Astrocyte of the spinal cord (primary cell): ENCODE data around the gene MAGI1.

Experiments
- DNase-seq: peaks from one replicate; pipeline ENCODE4 v3.0.0; 2011; ENCODE audit warnings: low read depth, low spot score
- H3K4me3 ChIP-seq: 2 replicates; pipeline ENCODE4 v1.5.1; 2011; ENCODE audit warnings: low read depth, mild to moderate bottlenecking, low read length, moderate library complexity
- CTCF ChIP-seq: IDR thresholded peaks from 2 replicates; pipeline ENCODE4 v1.5.1; 2012; ENCODE audit warnings: low read depth, mild to moderate bottlenecking, low read length, inconsistent platforms
- in situ Hi-C: cut with HindIII; loops from 2 replicates; pipeline ENCODE4 v1.10.0; 2017; ENCODE audit warnings: low sequenced_read_pairs

Gene MAGI1

GRCh38 chr3:65884071-65884470, 154.6 kb downstream of the MAGI1 start:
- H3K4me3 ChIP-seq = no peak overlapping the region
- no peak for TF ChIP-seq CTCF
- in situ Hi-C loops = no loop called here

GRCh38 chr3:65883613-65884012, 155.1 kb downstream of the MAGI1 start:
- no peak overlapping the region for H3K4me3 ChIP-seq
- DNase-seq = no peak
- in situ Hi-C loops = no loop called here
- TF ChIP-seq CTCF = no peak

More at GRCh38 chr3:65884071-65884470, 154.6 kb downstream of the MAGI1 start:
- no peak for DNase-seq

- H3K4me3 ChIP-seq = no peak overlapping the region
- no peak for DNase-seq
- no peak for TF ChIP-seq CTCF
- in situ Hi-C loops = no loop called here
These were observed 158.4 kb downstream of the MAGI1 start for GRCh38 chr3:65880350-65880749.

- no peak for DNase-seq
- TF ChIP-seq CTCF = no peak
- in situ Hi-C loops = no loop called here
- H3K4me3 ChIP-seq = no peak overlapping the region
These were observed 159.3 kb downstream of the MAGI1 start for GRCh38 chr3:65879372-65879771.

- H3K4me3 ChIP-seq = no peak overlapping the region
- no peak for TF ChIP-seq CTCF
- in situ Hi-C loops = no loop called here
- no peak for DNase-seq
These were observed 159.9 kb downstream of the MAGI1 start for GRCh38 chr3:65878831-65879230.

- TF ChIP-seq CTCF = no peak
- H3K4me3 ChIP-seq = no peak overlapping the region
- in situ Hi-C loops = no loop called here
- peak; percentile 13 for DNase-seq
These were observed 161.6 kb downstream of the MAGI1 start for GRCh38 chr3:65877160-65877559.

- H3K4me3 ChIP-seq = no peak overlapping the region
- in situ Hi-C loops = no loop called here
- no peak for DNase-seq
- TF ChIP-seq CTCF = no peak
These were observed 162.7 kb downstream of the MAGI1 start for GRCh38 chr3:65876028-65876420.
